ENCODE measurements around the gene LSM10.

DNA sequence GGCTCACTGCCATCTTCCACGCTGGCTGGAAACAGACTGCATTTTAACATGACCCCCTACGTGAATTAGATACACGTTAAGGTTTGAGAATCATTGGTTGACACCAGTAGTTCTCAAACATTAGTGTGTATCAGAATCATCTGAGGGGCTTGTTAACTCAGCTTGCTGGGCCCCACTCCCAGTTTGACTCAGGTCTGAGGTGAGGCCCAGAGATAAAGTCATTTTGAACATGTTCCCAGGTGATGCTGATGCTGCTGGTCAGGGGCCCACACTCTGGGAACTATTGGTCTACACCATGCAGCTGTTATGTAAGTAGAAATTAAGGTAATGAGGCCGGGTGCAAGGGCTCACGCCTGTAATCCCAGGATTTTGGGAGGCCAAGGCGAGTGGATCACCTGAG, 1.3 kb downstream of the LSM10 start:
- TF ChIP-seq, protein P1, sequence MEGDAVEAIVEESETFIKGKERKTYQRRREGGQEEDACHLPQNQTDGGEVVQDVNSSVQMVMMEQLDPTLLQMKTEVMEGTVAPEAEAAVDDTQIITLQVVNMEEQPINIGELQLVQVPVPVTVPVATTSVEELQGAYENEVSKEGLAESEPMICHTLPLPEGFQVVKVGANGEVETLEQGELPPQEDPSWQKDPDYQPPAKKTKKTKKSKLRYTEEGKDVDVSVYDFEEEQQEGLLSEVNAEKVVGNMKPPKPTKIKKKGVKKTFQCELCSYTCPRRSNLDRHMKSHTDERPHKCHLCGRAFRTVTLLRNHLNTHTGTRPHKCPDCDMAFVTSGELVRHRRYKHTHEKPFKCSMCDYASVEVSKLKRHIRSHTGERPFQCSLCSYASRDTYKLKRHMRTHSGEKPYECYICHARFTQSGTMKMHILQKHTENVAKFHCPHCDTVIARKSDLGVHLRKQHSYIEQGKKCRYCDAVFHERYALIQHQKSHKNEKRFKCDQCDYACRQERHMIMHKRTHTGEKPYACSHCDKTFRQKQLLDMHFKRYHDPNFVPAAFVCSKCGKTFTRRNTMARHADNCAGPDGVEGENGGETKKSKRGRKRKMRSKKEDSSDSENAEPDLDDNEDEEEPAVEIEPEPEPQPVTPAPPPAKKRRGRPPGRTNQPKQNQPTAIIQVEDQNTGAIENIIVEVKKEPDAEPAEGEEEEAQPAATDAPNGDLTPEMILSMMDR (IDR thresholded peaks at IDR 0.05) = no peak
- no peak for TF ChIP-seq POLR2A (IDR thresholded peaks at IDR 0.05)

Measured in stomach (tissue), 4 donors.